Fibroblast of the aortic adventitia (primary cell): ENCODE data around the gene AP3B1. TPM values are rescaled to one million over a fixed set of nuclear protein-coding genes. Genes with fewer than 3 reads are reported as not detected.

Experiments used
- DNase-seq: peaks from one replicate; pipeline ENCODE4 v3.0.0-alpha.2; 2010; ENCODE audit warnings: low read depth
- H3K4me3 ChIP-seq: 2 replicates; pipeline ENCODE4 v1.5.1; 2011; ENCODE audit warnings: low read depth, mild to moderate bottlenecking, control low read depth, low read length, moderate library complexity
- CTCF ChIP-seq: IDR thresholded peaks from 2 replicates; pipeline ENCODE4 v1.5.1; 2011; ENCODE audit warnings: mild to moderate bottlenecking, low read length, control low read depth, inconsistent platforms; ENCODE audit not compliant: insufficient read depth
- total RNA-seq: library from RNA; depleted of rRNA; stranded (reverse); fragments of >200 nt; gene quantifications from 2 replicates; pipeline ENCODE4 v1.2.3, GENCODE V29; 2012; ENCODE audit warnings: low replicate concordance

The AP3B1 gene
- total RNA-seq, 1 donor = 78.5 TPM

DNA sequence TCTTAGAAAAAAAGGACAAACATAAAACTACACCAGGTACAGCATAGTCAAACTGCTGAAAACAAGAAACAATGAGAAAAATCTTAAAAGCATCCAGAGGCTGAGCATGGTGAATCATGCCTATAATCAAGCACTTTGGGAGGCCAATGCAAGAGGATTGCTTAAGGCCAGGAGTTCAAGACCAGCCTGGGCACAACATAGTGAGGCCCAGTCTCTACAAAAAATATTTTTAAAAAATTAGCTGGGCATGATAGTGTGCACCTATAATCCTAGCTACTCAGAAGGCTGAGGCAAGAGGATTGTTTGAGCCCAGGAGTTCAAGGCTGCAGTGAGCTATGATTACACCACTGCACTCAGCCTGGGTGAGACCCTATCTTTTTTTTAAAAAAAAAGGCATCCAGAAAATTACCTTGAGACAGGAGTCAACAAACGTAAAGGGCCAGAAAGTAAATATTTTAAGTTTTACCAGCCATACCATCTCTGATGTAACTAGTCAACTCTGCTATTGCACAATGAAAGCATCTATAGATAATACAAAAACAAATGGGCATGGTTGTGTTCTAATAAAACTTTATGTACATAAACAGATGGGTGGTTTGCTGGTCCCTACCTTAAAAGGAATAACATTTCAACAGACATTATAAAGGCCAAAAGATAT, 19.8 kb downstream of the AP3B1 start:
- TF ChIP-seq CTCF = no peak
- no peak for DNase-seq
- H3K4me3 ChIP-seq = no peak overlapping the region

DNA sequence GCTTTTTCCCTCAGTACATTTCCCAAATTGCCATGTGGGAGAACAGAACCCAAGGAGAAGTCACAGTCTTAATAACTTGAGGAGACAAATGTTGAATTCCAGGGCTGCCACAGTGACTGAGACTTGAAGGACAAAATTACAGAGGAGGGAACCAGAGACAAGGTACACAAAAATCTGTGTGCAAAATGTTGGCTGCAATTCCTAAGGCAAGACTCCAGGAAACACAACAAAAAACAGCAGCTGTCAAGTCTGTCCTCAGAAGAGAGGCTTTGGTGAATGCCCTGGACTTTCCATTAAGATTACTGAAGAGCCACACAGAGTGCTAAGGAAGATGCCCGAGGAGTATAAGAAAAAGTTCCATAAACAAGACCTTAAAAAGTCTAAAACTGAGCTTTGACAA, 21.1 kb downstream of the AP3B1 start:
- H3K4me3 ChIP-seq = no peak overlapping the region
- TF ChIP-seq CTCF = no peak
- DNase-seq = no peak

- no peak for TF ChIP-seq CTCF
- no peak for DNase-seq
- H3K4me3 ChIP-seq = no peak overlapping the region
Observed at GRCh38 chr5:78271766-78272165, 22.7 kb downstream of the AP3B1 start.

DNA sequence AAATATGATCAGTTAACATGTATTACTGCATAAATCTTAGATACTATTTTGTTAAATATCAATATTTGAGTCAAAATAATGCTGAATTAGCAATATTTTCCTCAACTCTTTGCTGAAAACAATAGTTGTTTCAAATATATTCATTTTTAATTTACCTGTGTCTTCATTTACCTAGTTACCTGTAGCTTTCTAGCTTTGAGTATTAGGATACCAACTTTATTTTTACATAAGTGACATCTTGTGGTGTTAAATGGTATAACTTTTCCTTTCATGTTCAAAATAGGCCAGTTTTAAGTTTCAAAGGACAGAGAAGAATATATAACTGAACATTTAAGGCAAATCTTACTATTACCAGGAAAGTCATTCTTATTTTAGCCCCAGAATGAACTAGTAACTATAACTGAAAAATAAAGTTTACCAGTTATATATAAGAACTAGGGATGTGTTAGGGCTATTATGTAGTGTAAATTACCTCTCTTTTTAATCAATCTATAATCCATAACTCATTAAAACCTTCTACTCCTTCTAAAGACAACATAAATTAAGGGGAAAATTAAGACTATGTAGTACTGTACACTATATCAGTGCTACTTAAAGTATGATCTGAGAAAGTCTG, 25.3 kb downstream of the AP3B1 start:
- TF ChIP-seq CTCF = peak; percentile 51
- DNase-seq = peak; percentile 40
- no peak overlapping the region for H3K4me3 ChIP-seq

DNA sequence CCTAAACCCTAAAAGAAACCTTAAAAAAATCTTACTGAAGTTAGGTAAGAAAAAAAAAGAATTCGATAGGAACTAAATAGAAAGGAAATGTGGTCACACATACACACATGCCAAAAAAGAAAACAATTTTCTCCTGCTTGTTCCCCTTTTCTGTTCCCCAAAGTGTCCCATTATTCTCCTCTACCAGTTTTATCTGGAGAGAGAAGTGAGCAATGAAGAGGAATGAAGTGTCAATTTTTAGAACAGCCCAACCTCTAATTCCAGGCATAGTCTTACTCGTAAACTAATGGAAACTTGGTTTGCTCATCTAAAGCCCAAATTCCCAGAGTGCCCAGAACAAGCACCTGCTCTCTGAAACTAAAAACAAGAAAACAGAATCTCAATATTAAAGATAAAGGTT, 26.1 kb downstream of the AP3B1 start:
- TF ChIP-seq CTCF = no peak
- DNase-seq = no peak
- no peak overlapping the region for H3K4me3 ChIP-seq

GRCh38 chr5:78265163-78265562, 29.3 kb downstream of the AP3B1 start:
- no peak overlapping the region for H3K4me3 ChIP-seq
- no peak for DNase-seq
- TF ChIP-seq CTCF = no peak

DNA sequence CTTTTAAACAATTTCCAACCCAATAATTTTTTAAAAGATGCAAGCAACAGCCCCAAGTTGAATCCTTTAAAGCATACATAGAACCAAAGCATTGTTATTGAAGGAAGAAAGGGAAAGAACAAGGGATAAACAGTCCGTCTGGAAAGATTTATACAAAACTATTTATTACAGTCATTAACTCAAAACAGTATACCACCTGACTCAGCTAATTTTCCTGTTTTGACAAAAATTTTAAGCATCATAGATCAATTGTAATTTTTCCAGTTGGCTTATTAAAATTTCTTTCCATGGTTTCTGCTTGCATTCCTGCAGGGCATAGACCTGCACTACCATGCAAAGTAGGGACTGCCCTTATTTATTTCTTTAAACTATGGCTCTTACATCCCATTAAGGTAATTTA, 29.9 kb downstream of the AP3B1 start:
- no peak overlapping the region for H3K4me3 ChIP-seq
- DNase-seq = no peak
- no peak for TF ChIP-seq CTCF
